ENCODE measurements around the gene UNG. TPM values are rescaled to one million over a fixed set of nuclear protein-coding genes. Genes with fewer than 3 reads are reported as not detected.

Gene UNG
- total and polyA plus RNA-seq, 4 donors = 11.8 to 17.8 (median 14.9) TPM

- DNase-seq (peak; percentile 69 to 96 (median 94)), ATAC-seq (ENCODE audit: insufficient read depth, low FRiP score) (no peak)
- peaks cover 0 to 16% (median 2%) of the 10 kb centered on the region in 5 donors for H3K4me1 ChIP-seq (ENCODE audit: control insufficient read depth in 5 of 5, insufficient read depth in 5 of 5, low read length in 5 of 5)
- H3K9ac ChIP-seq (ENCODE audit: insufficient read depth in 1 of 2, low read length in 2 of 2) = no peak overlapping the region
- TF ChIP-seq CTCF (IDR thresholded peaks at IDR 0.05; ENCODE audit: control extremely low read depth, extremely low read depth) = no peak
- WGBS, 2 donors = 57 to 80% methylated on average over 2 of the region's 2 CpGs
- H3K36me3 ChIP-seq (ENCODE audit: control insufficient read depth in 4 of 4, insufficient read depth in 4 of 4, low read length in 4 of 4) = no peaks in the 10 kb centered on the region
- H3K27me3 ChIP-seq (ENCODE audit: control insufficient read depth in 3 of 3, insufficient read depth in 3 of 3, low read length in 2 of 3) = no peaks in the 10 kb centered on the region
- H3K27ac ChIP-seq (ENCODE audit: low read depth in 1 of 2, low read length in 1 of 2) = peak overlapping the region in 1 of 2 donors; percentile 80
- no peak overlapping the region for H3K4me3 ChIP-seq
- H3K9me3 ChIP-seq (ENCODE audit: control insufficient read depth in 4 of 4, insufficient read depth in 3 of 4, low read length in 3 of 4) = no peaks in the 10 kb centered on the region
These were observed 50.6 kb downstream of the UNG start for GRCh38 chr12:109147954-109148353.

- Histone ChIP-seq H3K36me3 (ENCODE audit: control insufficient read depth in 4 of 4, insufficient read depth in 4 of 4, low read length in 4 of 4) (no peaks in the 10 kb centered on the region), H3K4me1 (ENCODE audit: control insufficient read depth in 5 of 5, insufficient read depth in 5 of 5, low read length in 5 of 5) (peaks cover 0 to 21% (median 4%) of the 10 kb centered on the region in 5 donors), H3K4me3 (no peak overlapping the region), H3K9me3 (ENCODE audit: control insufficient read depth in 4 of 4, insufficient read depth in 3 of 4, low read length in 3 of 4) (no peaks in the 10 kb centered on the region), H3K9ac (ENCODE audit: insufficient read depth in 1 of 2, low read length in 2 of 2) (no peak overlapping the region), H3K27ac (ENCODE audit: low read depth in 1 of 2, low read length in 1 of 2) (no peak overlapping the region), H3K27me3 (ENCODE audit: control insufficient read depth in 3 of 3, insufficient read depth in 3 of 3, low read length in 2 of 3) (no peaks in the 10 kb centered on the region)
- ATAC-seq (ENCODE audit: insufficient read depth, low FRiP score) (no peak), DNase-seq (no peak)
- WGBS, 2 donors = 87 to 95% methylated on average over 9 of the region's 9 CpGs
- no peak for TF ChIP-seq CTCF (IDR thresholded peaks at IDR 0.05; ENCODE audit: control extremely low read depth, extremely low read depth)
These were observed 52.8 kb downstream of the UNG start for GRCh38 chr12:109150124-109150640.

GRCh38 chr12:109151457-109151856, 54.1 kb downstream of the UNG start:
- Histone ChIP-seq H3K4me1 (ENCODE audit: control insufficient read depth in 5 of 5, insufficient read depth in 5 of 5, low read length in 5 of 5) (peaks cover 0 to 21% (median 4%) of the 10 kb centered on the region in 5 donors), H3K9me3 (ENCODE audit: control insufficient read depth in 4 of 4, insufficient read depth in 3 of 4, low read length in 3 of 4) (no peaks in the 10 kb centered on the region), H3K4me3 (no peak overlapping the region), H3K36me3 (ENCODE audit: control insufficient read depth in 4 of 4, insufficient read depth in 4 of 4, low read length in 4 of 4) (no peaks in the 10 kb centered on the region), H3K27me3 (ENCODE audit: control insufficient read depth in 3 of 3, insufficient read depth in 3 of 3, low read length in 2 of 3) (no peaks in the 10 kb centered on the region), H3K9ac (ENCODE audit: insufficient read depth in 1 of 2, low read length in 2 of 2) (no peak overlapping the region), H3K27ac (ENCODE audit: low read depth in 1 of 2, low read length in 1 of 2) (no peak overlapping the region)
- no peak for TF ChIP-seq CTCF (IDR thresholded peaks at IDR 0.05; ENCODE audit: control extremely low read depth, extremely low read depth)
- WGBS, 2 donors = 90 to 97% methylated on average over 4 of the region's 4 CpGs
- ATAC-seq (ENCODE audit: insufficient read depth, low FRiP score) (no peak), DNase-seq (no peak)
